Thoracic aorta (tissue), 2 donors: ENCODE measurements around the gene LBX2. TPM values are rescaled to one million over a fixed set of nuclear protein-coding genes. Genes with fewer than 3 reads are reported as not detected.

ENCODE experiments used
- ATAC-seq: fragments of 150-250 bp; one replicate; pipeline ENCODE4 v1.8.0; 2017; ENCODE audit warnings: low read depth; ENCODE audit not compliant: insufficient number of reproducible peaks, low FRiP score
- DNase-seq: peaks from one replicate; pipeline ENCODE4 v3.0.0-alpha.2; 2020; ENCODE audit warnings: low spot score
- H3K27ac ChIP-seq, 2 donors: fragments of 200-600 bp; sonication (generic); 1 replicate in 1 of 2; 2 replicates in 1 of 2; pipeline ENCODE4 v1.5.1; 2016; ENCODE audit warnings: mild to moderate bottlenecking in 2 of 2, moderate library complexity in 2 of 2
- H3K27me3 ChIP-seq: fragments of 200-600 bp; sonication (generic); replicated peaks from 2 replicates; pipeline ENCODE4 v1.6.0; 2016; ENCODE audit warnings: mild to moderate bottlenecking; ENCODE audit not compliant: insufficient read depth
- H3K36me3 ChIP-seq: fragments of 200-600 bp; sonication (generic); one replicate; pipeline ENCODE4 v1.5.1; 2016
- H3K4me1 ChIP-seq, 2 donors: fragments of 200-600 bp; sonication (generic); 1 replicate in 1 of 2; 2 replicates in 1 of 2; pipeline versions ENCODE4 v1.5.1 to v1.6.0; 2016; ENCODE audit warnings: low read depth in 2 of 2, mild to moderate bottlenecking in 1 of 2; ENCODE audit not compliant: control insufficient read depth in 1 of 2
- H3K4me3 ChIP-seq: fragments of 200-600 bp; sonication (generic); 2 replicates; pipeline ENCODE4 v1.5.1; 2016; ENCODE audit warnings: mild to moderate bottlenecking
- H3K9me3 ChIP-seq: fragments of 200-600 bp; sonication (generic); 2 replicates; pipeline ENCODE4 v1.5.1; 2016
- total RNA-seq, 2 donors: library from RNA; depleted of rRNA; stranded (reverse); fragments of >200 nt; gene quantifications; one replicate each; pipeline versions ENCODE4 v1.1.0 to v1.2.3, GENCODE V29; 2016
- TF ChIP-seq, protein P1 (sequence below): fragments of 200-600 bp; sonication (generic); IDR thresholded peaks from one replicate; pipeline ENCODE4 v1.5.1; 2019; ENCODE audit warnings: antibody characterized with exemption

LBX2 gene
- total RNA-seq, 2 donors from 2014 or later = 0.54 to 0.71 TPM

DNA sequence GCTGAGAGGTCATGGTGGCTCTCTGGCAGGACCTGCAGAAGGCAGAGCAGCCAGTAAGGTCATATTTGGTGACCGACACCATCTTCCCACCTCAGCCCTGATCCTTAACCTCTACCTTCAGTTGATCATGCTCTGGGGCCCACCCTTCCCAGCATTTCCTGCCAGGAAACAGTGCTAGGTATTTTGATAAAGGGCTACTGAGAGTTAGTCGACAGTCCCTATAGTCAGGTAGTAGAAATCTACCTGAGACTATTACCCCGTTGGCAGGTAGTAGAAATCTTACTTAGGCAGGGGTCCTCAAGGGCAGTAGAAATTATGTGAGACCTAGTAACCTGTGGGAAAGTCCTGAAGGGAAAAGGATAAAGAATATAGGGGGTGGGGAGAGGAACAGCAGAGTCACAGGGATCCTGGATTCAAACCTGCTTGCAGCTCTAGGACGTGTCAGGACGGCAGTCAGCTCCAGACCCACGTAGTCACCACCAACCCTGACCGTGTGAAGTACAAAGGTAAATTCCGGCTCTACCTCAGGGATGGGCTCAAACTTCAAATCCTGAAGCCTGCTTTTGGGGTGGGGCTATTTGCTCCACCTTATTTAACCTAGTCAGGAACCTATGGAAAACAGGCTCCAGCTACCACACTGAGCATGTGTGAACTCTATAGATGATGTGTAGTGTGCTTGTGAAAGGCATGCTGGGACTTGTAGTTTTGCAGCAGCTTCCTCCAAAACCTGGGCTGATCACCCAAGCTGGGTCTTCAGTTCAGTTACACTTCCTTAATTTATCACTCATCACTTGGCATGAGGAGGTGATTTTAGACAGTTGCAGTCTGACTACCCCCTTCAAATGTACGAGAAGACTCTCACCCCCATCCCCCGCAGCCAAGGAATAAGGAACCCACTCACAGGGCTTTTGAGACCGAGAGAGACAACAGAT, 26.6 kb upstream of the LBX2 start, which contains the start of gene DQX1:
TSS of gene DQX1 (minus strand) at position 515 of the 932 bp plus-strand sequence. CDS start at position 13, 502 bp downstream.
- Histone ChIP-seq H3K36me3 (peaks cover 19% of the 10 kb centered on the region), H3K4me3 (no peak within 1 kb of the TSS), H3K27me3 (no peaks in the 10 kb centered on the region), H3K9me3 (no peaks in the 10 kb centered on the region), H3K4me1 (peaks cover 11 to 19% of the 10 kb centered on the region in 2 donors), H3K27ac (no peak within 1 kb of the TSS)
- DNase-seq (no peak), ATAC-seq (no peak)
- TF ChIP-seq, protein P1, sequence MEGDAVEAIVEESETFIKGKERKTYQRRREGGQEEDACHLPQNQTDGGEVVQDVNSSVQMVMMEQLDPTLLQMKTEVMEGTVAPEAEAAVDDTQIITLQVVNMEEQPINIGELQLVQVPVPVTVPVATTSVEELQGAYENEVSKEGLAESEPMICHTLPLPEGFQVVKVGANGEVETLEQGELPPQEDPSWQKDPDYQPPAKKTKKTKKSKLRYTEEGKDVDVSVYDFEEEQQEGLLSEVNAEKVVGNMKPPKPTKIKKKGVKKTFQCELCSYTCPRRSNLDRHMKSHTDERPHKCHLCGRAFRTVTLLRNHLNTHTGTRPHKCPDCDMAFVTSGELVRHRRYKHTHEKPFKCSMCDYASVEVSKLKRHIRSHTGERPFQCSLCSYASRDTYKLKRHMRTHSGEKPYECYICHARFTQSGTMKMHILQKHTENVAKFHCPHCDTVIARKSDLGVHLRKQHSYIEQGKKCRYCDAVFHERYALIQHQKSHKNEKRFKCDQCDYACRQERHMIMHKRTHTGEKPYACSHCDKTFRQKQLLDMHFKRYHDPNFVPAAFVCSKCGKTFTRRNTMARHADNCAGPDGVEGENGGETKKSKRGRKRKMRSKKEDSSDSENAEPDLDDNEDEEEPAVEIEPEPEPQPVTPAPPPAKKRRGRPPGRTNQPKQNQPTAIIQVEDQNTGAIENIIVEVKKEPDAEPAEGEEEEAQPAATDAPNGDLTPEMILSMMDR = no peak

DNA sequence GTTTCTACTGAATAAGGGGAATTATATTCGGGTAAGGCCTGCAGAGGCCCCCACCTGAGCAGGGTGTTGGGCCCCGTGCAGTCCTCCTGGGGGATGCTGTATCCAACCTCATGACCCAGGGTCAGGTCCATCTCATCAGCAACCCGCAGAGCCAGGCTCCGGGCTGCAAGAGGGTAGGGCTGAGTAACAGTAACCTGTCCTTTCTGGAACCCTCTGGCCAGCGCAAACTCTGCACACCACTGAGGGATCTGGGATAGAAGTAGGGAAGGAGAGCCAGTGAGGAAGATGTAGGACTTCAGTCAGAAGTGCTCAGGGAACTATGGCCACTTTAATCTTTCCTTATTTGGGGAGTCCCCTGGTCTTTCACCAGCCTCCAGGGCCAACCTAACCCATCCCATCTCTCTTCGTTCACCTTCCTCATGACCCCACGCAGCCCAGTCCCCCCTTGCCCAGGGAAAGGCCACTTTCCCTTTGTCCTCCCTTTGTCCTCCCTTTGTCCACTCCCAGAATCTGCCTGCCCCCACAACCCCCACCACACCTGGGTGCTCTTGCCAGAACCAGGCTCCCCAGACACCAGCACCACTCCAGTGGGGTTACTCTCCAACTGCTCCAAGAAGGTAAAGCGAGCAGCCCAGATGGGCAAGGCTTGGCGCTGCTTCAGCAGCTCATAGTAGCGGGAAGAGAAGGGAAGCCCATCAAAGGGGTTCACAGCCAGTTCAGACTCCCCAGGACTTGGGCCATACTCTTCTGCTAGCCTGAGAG, 25.7 kb upstream of the LBX2 start:
- Histone ChIP-seq H3K27ac (no peak overlapping the region), H3K36me3 (peaks cover 19% of the 10 kb centered on the region), H3K4me1 (peaks cover 8 to 14% of the 10 kb centered on the region in 2 donors), H3K4me3 (no peak overlapping the region), H3K27me3 (no peaks in the 10 kb centered on the region), H3K9me3 (no peaks in the 10 kb centered on the region)
- ATAC-seq = no peak
- DNase-seq = no peak
- TF ChIP-seq, protein P1 = no peak

DNA sequence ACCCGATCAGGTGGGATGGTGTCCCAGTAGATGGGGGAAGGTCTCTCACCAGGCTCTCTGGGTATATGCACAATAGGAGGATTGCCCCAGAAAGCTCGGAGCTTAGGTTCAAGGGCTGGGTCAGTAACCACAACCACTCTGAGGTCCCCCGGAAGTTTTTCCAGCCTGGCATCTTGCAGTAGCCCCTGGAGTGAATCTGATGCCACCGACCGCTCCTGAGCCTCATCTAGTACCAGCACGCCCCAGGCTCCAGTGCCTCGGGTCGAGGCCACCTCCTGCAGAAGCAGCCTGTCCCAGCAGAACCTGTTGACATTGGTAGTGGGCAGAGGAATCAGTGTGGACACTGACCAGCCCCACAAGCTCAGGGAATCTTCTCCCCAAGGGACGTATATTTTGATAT, 24.6 kb upstream of the LBX2 start:
- no peaks in the 10 kb centered on the region for H3K9me3 ChIP-seq
- ATAC-seq (no peak), DNase-seq (no peak)
- H3K4me3 ChIP-seq = no peak overlapping the region
- no peak overlapping the region for H3K27ac ChIP-seq
- H3K27me3 ChIP-seq = peaks cover 3% of the 10 kb centered on the region
- H3K36me3 ChIP-seq = peaks cover 19% of the 10 kb centered on the region
- H3K4me1 ChIP-seq = peaks cover 8 to 13% of the 10 kb centered on the region in 2 donors
- TF ChIP-seq, protein P1 = no peak

DNA sequence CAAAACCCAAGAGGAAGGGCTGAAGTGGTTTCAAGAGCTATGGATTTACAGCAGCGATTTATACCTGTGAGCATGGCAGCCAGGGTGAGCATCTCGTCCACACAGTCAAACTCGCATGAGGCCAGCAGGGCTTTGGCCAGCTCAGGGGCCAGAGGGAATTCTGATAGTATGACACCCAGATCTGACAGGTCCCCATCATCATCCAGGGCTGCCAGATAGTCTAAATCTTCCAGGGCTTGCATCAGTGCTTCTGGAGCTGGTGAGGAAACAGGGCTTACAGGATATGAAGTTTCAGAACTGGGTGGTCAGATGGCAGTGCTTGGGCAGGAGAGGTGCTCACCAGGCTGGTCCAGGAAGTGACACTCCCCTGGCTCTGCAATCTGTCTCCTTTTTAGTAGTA, 23.1 kb upstream of the LBX2 start:
- Histone ChIP-seq H3K27ac (no peak overlapping the region), H3K9me3 (no peaks in the 10 kb centered on the region), H3K4me3 (no peak overlapping the region), H3K36me3 (peaks cover 15% of the 10 kb centered on the region), H3K27me3 (peaks cover 12% of the 10 kb centered on the region), H3K4me1 (no peaks in the 10 kb centered on the region)
- no peak for DNase-seq
- TF ChIP-seq, protein P1 = no peak
- ATAC-seq = no peak

DNA sequence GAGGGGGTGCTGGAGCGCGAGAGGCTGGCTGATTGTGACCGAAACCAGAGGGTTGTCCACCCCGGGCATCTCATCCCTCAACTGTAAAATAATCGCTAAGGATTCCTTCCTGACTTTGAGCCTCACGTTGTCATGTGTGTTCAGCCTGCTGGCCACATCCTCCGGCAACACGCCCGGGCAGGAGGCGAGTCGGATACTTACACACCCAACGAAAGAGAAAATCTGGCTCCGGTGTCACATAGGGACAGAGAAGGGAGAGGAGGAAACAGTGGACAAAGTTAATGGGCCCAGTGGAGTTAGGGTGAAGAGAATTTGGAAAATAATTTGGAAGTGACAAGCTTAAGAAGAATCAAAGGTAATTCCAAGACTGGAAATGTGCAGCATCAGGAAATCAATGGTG, 17.2 kb upstream of the LBX2 start:
- ATAC-seq (no peak), DNase-seq (no peak)
- TF ChIP-seq, protein P1 = no peak
- Histone ChIP-seq H3K27ac (no peak overlapping the region), H3K27me3 (peaks cover 62% of the 10 kb centered on the region), H3K4me1 (peaks cover 8 to 29% of the 10 kb centered on the region in 2 donors), H3K4me3 (peak overlapping the region; percentile 51), H3K9me3 (no peaks in the 10 kb centered on the region), H3K36me3 (no peaks in the 10 kb centered on the region)
